GM18870 (cell line): Measurements from ENCODE around the gene ZNF366.
A peak's percentile ranks its signal among the peaks of the same experiment; 100 is the strongest.

Experiments used
- ATAC-seq: cut with Tn5 transposase; IDR thresholded peaks from one replicate; pipeline ENCODE4 v1.9.1; 2021; ENCODE audit warnings: moderate library complexity; ENCODE audit not compliant: unreplicated experiment

Gene ZNF366

DNA sequence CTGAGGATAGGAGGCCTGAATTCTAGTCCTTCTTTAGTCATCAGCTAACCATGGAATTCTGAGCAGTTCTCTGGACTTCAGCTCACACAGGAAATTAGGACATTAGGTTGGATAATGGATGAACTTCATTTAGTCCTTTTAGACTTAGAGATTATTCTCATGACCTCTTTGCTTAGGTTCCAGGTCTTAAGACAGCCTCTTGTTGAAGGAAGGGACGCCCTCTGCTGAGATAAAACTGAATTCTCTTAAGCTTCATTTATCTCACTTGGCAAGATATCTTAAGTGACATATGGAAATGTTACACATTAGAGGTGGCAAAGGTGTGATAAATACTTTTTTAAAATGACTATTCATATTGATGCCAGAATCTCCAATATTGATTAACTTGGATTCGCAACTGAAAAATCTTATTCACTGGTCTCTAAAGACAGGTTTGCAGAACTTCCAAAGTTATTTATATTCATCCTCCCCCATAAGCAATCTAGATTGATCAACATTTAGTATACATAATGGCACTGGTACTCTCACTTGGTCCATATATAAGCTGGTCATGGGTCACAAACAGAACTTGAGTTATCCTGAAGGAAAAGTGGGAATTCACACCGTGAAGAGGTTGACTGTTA, 16.9 kb upstream of the ZNF366 start:
- ATAC-seq = no peak

DNA sequence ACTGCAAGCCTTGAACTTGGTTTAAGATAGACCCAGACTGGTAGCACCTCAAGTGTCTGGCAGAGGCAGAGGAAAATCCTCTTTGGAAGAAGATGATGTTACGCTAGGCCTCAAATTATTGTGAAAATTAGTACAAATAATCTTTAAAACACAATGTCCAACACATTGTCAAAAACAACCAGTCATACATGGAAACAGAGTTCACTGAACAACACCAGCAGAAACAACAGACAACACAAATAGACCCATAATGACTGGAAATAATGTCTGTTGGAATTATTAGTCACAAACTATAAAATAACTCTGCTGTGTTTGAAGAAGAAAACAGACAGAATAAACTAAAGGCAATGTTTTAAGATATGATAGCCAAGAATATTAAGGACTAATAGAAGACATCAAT, 15.4 kb upstream of the ZNF366 start:
- ATAC-seq = no peak

DNA sequence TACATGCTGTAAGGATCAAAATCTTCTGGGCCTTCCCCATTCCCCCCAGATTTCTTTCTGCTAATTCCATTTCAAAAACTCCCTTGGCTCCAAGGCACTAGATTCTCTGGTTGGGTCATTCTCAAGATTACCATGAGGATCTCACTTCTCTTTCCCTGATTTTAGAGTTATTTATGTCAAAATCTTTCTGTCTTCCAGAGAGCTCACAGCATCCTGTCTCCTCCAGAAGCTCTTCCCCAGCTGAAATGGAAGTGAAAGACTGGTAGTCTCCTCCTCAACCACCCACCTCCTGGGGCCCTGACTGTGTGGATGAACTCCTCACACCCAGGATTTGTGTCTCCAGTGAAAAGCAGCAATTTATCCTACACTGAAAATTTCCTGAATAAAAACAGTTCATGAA, 11.9 kb upstream of the ZNF366 start:
- no peak for ATAC-seq

DNA sequence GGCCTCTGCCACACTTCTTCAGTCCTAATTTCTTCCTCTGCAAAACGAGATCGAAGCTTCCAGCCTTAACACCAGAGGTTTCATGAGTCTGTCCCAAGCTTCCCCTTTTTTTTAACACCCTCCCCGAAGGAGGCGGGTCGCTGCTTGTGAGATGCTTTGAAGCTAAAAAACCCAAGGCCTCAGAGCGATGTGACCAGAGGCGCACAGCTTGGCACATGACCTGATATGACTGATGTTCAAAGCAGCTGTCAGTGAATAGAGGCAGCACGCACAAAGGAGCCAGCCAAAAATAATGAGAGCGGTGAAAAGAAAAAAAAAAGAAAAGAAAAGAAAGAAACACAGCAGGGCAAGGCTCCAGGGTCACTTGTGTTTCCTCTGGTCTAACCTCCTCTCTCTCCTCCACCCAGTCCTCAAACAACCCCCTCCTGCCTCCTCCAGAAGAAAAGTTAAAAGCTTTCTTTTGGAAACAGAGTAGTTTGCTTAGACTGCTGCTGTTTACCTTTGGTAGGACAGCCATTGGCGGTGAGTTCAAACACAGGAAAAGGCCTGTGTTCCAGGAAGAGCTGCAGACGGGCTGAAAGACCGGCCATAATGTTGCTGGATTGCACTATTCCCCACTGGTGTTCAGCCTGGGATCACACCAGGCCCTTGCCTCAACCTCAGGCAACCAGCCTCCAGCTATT, 10.9 kb upstream of the ZNF366 start:
- no peak for ATAC-seq

DNA sequence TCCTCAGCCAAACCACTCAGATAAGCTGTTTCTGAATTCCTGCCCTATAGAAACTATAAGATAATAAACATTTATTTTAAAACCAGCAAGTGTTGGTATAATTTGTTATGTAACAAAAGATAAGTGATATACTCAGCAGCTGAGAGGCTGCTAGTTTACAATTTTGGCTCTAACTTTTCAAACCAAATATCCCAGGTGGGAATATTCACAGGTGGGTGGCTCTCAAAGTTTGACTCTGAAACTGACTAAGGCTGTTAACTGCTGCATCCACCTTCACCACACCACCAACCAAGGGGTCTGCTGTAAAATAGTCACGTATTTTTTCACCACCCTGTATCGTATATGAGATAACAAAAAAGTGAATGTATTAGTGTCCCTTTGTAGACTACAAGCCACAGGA, 9.7 kb upstream of the ZNF366 start:
- no peak for ATAC-seq

DNA sequence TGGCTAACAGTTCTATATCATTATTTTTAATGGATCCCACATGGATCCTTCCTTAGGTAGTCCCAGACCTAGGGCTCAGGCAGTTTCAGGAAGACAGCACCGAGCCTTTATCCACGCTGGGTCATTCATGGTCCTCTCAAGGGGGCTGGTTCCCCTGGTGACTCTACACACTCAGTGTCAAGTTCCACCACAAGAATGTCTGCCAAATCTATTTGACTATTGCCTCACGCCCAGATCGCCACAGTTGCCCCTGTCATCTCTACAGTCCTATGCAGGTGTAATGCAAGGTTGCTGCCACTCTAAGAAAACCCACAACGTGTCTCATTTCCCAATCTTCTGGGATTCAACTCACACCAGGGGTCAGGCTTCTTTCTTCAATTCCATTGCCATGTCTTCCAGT, 8.0 kb upstream of the ZNF366 start:
- no peak for ATAC-seq

DNA sequence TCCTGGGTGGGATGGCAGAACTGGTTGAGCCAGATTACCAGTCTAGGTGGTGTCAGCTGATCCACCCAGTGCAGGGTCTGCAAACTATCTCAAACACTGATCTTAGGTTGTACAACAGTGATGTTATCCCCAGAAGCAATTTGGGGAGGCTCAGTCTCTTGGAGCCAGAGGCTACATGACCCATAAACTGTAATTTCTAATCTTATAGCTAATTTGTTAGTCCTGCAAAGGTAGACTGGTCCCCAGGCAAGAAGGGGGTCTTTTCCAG, 5.3 kb upstream of the ZNF366 start:
- no peak for ATAC-seq

DNA sequence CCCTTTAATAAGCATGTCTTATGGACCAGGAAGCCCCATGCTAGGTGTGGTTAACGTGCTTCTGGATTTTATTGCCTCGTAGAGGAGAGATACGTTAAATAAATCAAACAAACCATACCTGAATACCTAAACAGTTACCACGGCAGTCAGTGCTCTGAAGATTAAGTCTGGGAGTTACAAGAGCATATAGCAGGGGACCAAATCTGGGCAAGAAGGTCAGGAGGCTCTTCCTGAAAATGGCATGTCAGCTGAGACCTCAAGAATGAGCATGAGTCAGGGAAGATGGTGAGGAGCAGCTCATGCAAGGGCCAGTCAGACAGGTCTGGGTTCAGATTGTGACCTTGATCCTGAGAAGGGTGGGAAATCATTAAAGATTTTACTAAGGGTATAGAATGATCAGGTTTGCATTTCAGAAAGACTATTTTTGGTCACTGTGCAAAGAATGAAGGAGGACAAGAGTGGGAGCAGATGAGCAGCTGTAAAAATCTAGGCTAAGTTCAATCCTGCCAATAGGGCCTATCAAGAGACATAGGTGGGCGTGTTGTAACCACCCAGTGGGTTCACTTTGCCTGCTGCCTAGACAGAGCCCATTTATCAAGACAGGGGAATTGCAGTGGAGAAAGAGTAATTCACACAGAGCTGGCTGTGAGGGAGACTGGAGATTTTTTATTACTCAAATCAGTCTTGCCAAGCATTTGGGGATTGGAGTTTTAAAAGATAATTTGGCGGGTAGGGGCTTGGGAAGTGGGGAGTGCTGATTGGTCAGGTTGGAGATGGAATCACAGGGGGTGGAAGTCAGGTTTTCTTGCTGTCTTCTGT, 4.8 kb upstream of the ZNF366 start:
- ATAC-seq = no peak

DNA sequence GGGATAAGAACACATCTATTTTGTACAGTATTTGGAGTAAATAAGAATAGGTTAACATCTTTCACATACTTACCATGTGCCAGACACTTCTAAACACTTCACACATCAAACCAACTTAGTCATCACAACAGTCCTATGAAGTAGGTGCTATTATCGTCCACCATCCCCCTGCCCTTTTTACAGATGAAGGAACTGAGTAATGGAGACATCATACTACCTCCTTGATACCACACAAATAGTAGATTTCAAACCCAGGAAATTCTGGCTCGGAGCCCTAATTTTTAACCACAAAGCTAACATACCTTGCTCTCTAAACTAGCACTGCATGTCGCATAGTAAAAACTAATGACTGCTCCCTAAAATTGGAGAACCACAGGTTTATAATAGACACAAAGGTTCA, 4.2 kb upstream of the ZNF366 start:
- ATAC-seq = no peak

DNA sequence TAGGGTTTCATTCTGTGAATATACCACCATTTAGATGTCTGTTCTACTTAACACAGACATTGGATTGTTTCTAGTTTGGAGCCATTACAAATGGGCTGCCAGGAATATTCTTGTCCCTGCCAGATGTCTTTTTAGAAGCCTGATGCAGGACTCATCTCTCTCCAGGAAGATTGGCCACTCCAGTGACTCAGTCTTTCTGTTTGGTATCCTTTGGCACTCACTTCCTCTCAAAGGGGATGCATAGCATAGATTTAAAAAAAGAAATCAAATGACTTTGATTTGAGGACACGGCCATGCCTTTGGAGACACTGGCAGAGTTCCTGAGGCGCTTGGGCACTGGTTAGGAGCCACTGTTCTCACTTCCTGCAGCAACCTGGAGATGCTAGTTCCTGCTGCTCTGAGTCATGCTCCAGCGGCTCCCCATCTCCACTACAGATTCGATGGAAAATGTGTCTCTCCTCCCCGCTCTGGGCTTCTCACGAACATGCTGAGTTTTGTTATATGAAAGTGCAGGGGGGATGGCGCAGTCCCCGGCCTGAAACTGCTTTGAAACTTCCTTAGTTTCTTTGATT, 3.5 kb upstream of the ZNF366 start:
- no peak for ATAC-seq

DNA sequence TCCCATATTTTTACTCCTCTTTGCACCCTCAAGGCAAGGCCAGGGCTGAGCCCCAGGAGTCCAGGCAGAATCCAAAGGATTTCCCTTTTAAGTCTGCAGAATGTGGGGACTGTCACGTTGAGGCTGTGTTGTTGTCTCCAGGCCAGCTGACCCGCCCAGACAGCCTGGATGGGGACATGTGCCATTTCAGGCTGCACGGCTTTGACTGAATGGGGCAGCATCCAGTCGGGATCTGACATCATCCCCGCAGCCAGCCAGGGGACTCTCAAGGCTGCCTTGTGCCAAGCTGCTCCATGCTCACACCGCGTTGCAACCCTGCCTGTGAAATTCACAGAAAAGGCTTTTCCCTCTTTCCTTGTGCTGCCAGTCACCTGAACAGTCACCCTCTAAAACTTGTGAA, 2.2 kb upstream of the ZNF366 start:
- no peak for ATAC-seq

DNA sequence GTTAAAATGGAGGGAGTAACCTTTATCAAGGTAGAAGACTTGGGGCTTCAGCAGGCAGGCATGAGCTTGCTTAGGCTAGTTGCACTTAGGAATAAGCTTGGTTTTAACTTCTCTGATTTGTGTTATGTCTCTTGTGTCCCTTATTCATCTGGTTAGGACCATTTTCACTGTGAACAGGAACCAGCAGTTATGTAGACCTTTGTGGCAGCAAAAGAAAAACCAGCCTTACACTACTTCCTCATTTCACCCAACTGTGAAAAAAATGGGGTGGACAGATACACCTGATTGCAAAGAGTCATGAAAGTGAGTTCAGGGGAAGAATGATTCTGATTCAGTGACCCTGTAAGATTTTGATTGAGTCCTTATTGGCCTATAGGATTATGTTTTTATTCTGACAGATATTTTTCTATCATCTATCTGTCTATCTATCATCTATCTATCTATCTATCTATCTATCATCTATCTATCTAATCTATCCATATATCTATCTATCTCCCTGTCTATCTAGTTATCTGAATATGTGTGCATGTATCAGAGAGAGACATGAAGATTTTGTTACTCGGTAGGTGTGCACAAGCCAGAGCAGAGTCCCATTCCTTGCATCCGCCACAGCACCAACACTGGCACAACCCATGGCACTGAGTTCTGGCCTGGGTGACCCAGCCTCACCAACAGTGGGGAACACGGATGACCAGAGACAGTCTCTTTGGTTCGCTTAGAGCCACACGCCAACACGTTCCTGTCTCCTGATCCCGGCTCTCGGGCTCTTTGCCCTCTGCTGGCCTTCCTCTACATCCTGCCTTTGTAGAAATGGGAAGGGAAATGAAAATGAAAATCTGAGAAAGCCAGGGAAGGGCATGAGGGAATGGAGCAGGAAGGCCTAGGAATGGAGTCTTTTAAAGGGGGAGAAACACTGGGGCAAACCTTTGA, 1.3 kb upstream of the ZNF366 start:
- ATAC-seq = peak; percentile 80

DNA sequence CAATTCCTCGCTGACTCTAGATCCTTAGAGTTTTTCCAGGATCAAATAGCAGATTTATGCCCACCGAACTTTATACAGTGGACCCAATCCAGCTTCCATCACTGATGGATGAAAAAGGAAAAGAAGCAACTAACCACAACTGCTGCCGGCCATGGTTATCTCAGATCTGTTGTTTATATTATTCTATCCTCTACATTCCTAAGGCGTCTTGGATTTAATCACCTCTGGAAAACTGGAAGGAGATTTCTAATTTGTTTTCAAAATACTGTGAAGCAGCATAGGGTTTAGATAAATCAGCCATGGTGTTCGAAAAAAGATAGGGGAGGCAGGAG, 663 bp upstream of the ZNF366 start:
- ATAC-seq = no peak

DNA sequence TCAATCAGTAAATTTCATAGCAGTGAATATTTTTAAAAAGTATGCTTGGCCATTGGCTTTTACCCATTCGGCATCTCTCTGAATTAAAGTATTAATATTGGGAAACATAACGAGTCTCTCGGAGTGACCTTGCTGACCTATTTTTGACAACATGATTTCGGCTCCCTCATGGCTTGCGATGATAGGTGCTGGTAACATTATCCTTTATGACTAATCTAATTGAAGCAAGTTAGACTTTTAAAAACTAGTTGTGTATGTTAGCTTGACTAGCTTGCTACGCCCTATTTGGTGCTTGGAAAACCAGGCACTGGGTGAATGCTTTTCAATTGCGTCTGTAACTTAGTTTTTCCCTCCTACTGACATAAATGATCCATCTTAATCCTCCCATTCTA, 1.1 kb downstream of the ZNF366 start:
- no peak for ATAC-seq

DNA sequence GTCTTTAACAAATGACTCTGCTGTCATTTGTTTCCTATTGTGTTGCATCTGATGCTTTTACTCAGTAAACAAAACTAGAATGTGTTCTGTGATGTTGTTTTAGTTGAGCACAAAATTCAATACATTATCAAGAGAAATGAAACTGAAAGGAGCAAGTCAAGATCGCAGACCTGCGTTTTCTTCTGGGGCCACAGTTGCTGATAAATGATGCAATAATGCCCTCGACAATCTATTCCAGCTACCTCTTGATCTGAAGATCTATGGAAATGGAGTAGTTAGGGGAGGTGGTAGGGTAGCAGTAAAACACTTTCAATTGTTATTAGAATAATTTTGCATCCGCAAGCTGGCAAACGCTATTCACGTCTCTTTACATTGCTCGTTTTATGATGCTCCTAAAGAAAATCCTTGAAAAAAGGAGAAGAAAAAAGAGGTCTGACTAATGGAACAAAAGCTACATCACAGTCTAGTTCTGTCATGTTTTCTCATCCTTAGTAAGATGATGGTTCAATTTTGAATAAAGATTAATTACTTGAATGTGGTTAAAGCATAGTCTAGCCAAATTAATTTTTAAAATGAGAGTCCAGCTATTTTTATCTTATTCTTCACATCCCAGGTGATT, 1.6 kb downstream of the ZNF366 start:
- no peak for ATAC-seq

DNA sequence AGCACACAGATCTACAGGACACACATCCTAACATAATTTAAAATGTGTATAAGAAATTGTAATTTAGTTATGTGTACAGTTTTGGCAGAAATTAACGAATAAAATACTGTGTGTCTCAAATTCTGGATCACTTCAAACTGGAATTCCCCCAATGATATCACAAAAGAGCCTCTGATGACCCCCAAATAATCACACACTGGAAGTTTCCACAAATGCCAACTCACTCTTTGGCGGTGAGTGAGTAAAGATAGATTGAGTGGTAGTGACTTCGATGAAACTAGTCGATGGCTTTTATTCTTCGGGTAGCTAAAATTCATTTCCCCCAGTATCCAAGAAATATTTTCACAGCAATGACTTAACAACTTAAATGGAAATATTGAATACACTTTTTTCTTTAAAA, 2.2 kb downstream of the ZNF366 start:
- no peak for ATAC-seq

DNA sequence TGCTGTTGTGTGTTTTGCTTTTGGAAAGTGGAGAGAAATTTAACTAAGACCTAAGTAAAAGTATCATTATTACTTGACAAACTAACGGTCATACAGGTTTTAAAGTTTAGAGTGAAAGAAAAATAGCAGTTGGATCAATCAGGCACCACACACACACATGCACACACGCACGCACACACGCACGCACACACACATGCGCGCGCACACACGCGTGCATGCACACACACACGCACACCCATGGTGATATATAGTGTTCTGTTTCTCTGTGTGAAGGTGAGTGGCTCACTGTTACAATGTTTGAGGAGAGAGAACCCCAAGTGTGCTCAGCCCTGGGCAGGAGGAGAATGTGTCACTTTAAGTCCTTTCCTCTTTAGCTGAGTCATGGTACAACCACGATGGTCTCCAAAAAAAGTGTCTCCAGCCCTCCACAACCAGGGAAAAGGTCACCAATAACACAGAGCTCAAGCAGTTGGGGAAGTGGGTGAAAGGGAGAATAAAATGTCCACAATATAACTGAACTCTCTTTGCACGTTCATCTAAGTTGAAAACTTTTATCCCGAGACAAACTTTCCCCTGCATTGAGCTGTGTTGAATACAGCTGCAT, 3.2 kb downstream of the ZNF366 start:
- no peak for ATAC-seq

DNA sequence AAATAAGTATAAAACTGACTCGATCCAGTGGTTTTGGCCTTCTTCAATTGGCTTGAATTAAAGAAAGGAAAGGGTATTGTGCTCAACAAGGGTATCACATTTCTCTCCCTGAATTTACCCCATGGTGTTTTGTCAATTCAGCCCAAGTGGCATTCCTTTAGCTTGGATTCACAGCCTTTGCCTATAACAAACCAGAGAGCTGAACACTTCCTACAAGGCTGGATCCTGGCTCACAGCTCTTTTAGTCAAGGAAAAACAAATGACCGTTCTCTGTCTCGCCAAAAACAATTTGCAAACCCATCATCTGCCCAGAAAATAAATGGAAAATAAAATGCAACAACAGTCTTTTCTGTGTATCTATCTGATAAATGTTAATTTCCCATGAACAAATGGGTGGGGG, 5.7 kb downstream of the ZNF366 start:
- ATAC-seq = no peak

DNA sequence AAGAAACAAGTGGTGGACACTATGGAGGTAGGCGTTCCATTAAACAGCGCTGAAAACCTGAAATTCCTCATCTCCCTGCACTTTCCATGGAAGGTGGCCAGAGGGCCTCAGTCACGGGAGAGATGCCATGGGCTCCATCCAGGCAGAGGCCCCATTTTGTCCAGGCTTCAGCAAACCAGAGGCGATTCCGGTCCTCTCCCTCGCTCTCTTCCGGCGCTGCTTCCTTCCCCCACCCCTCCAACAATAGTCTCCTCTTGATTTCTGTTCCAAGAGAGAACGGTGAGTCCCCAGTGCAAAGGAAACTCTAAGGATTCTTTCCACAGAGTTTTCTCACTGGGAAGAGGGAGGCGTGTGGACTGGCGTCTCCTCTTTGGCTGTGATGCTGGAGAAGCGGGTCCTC, 7.5 kb downstream of the ZNF366 start:
- ATAC-seq = no peak

DNA sequence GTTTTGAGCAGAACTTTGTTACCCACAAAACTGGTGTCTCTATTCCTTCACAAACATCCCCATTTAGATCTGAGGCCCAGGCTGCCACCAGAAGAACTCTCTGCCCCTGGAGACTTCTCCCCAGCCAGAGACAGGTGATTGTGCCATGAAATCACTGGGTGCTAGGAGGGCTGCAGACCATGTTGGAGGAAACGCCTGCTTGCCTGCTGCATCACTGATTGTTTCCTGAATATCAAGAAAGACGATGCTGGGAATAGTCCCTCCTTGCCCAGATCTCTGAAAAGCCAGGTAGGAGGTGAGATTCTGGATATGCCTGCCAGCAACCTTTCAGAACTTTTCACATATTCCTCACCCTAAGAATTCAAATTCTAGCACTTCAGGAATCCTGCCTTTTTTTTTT, 8.1 kb downstream of the ZNF366 start:
- ATAC-seq = no peak
